GM18909 (cell line): Measurements from ENCODE around the gene LYZL2.
"Not testable (repeated sequence)": the region's sequence is repeated elsewhere in the genome, so short reads cannot be mapped to it uniquely, and the experiment has no call there.

ENCODE experiments used
- ATAC-seq: cut with Tn5 transposase; IDR thresholded peaks from one replicate; pipeline ENCODE4 v1.9.1; 2021; ENCODE audit warnings: mild to moderate bottlenecking; ENCODE audit not compliant: unreplicated experiment, poor library complexity

Gene LYZL2

GRCh38 chr10:30596493-30597432 lies 32.8 kb downstream of the LYZL2 start:
- ATAC-seq, result not testable (repeated sequence)

DNA sequence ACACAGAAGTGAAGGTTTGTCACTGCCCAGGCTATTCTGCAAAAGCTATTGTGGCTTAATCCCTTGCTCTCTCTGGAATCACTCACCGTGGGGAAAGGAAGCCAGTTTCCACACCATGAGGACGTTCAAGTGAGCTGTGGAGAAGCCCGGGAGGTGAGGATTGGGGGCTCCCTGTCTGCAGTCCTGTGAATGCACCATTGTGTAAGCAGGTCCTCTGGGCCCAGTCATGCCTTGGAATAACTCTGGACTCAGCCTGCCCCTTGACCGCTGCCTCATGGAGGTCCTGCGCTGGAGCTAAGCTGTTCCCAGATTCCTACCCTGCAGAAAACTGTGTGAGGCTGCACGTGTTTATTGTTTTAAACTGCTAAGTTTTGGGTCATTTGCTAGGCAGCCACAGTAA lies 33.5 kb downstream of the LYZL2 start:
- ATAC-seq, result no peak

- no peak for ATAC-seq
Measured at GRCh38 chr10:30594077-30594476, 35.5 kb downstream of the LYZL2 start.

- ATAC-seq, result not testable (repeated sequence)
Measured at GRCh38 chr10:30592770-30593169, 36.8 kb downstream of the LYZL2 start.

- ATAC-seq, result peak; percentile 37
Measured at GRCh38 chr10:30591249-30591670, 38.3 kb downstream of the LYZL2 start.

DNA sequence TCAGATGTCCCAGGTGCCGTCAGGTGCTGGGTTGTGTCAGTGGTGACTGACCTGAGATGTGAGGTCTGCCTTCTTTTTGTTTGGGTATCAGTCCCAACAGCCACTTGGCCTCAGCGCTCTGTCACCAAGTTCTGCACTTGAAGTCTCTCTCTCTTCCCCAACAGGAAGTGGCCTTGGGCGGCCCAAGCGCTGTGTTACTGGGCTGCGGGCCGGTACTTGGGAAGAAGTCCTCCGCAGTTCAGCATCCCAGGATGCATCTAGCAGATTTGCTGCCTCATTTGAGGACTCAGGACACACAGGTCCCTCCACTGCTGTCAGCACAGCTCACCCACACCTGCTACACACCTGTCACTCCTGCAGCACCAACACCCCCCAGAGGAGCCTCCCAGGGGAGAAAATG lies 40.1 kb downstream of the LYZL2 start:
- ATAC-seq, result no peak

GRCh38 chr10:30587522-30588031 lies 42.0 kb downstream of the LYZL2 start:
- peak; percentile 85 for ATAC-seq

DNA sequence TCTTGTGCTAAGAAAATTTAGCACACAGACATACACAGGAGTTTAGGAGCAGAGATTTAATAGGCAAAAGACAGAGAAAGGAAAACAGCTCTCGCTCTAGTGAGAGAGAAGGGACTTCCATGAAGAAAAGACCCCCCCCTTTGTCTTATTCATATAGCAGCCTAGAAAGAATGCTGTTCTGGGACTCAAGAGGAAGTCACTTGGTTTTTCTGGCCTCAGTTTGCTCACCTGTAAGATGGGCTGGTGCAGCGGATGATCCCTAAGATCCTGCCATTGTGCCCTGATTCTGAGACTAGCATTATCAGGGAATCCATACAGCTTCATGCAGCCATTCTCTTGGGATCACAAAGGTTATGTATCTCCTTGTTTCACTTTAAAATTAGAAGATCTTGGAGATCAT lies 42.7 kb downstream of the LYZL2 start:
- no peak for ATAC-seq

GRCh38 chr10:30583778-30584415 lies 45.7 kb downstream of the LYZL2 start:
- peak; percentile 57 for ATAC-seq

DNA sequence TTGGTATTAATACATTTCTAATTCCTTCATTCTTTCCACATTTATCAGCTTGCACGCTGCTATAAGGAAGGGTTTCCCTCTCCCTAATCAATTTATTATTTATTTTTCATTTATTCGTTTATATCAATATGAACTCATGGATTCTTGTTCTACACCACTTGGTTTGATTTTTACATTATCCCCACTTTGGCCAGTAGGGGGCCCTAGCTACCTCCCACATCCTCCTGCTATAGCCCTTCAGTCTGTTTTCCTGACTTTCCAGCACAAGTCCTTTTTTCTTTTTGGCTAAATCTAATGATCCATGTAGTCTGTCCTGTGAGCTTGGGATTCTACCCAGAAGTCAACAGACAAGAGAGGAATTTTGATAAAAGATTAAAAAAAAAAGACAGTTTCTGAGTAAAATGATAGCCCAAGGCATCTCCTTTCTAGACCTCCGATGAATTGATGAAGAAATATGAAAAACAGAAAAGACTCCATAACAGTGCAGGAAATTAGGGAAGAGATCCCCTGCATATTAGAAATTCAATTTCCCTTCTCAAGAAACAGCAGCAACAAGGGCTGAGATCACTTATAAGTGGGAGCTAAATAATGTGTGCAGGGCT lies 47.7 kb downstream of the LYZL2 start:
- ATAC-seq, result no peak

DNA sequence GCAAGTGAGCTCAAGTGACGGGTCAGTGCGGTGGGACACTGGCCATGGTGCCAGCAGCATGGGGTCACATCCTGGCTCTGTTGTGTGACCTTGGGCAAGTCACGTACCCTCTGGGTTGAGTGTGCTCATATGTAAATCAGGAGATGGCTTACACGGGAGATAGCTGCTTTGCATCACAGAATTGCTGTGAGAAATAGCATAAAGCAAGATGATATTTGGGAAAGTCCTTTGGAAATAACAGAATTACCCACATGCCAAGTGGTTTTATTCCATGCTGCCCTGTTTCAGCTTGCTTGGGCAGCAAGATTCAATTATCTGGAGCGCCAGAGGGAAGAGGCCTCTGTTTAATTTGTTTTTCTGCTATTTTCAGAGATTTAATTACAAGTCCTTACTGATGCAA lies 48.9 kb downstream of the LYZL2 start:
- no peak for ATAC-seq

GRCh38 chr10:30580241-30580640 lies 49.3 kb downstream of the LYZL2 start:
- ATAC-seq, result no peak

GRCh38 chr10:30579574-30579973 lies 50.0 kb downstream of the LYZL2 start:
- no peak for ATAC-seq

DNA sequence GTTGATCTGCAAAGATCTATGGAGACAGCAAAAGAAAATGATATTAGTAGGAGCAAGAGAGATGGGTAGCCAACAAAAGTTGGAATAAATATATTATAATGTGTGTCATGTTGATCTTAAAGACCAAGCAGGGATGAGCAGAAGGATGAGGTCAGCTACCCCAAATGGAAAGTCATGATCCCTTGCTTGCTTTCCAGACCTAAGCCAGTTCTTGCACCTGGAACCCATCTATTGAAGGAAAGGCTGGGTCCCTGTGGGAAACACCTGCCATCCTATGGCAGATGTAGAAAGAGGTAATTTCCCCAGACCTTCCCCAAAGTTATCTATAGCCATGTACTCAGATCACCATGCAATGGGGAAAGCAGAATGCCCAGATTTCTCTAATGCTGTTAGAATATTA lies 52.5 kb downstream of the LYZL2 start:
- no peak for ATAC-seq

DNA sequence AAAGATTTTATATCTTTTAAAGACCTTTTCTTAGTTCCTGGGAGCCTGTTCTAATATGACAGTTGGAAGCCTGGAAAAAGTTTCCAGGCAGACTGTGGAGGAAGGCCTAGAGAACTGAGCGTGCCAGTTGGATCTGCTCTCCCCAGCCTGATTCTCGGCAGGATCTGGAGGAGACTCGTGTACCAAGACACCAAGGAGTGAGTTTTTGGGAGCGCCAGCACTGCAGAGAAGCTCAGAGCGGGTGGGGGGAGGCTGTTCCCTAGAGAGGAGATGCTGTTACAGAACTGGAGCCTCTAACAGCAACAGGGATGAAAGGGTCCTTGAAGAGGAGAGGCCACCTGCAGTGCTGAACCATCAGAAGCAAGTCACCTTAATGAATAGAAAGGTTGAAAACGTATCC lies 52.9 kb downstream of the LYZL2 start:
- ATAC-seq, result no peak

DNA sequence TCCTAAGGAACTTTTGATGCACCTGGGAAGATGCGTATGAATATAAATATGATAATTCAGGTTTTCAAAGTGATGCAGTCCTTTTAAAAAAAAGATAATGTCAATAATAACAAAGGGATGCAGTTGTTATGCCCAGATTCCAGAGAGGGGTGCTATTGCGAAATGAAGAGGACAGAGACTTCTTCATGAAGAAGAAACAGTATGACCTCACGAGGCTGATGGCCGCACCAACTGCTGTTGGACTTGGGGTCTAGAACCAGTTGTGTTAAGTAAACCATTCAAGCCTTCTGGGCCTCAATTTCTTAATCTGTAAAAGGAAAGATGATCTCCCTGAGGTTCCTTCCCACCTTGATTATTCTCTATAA lies 55.1 kb downstream of the LYZL2 start:
- ATAC-seq, result no peak

DNA sequence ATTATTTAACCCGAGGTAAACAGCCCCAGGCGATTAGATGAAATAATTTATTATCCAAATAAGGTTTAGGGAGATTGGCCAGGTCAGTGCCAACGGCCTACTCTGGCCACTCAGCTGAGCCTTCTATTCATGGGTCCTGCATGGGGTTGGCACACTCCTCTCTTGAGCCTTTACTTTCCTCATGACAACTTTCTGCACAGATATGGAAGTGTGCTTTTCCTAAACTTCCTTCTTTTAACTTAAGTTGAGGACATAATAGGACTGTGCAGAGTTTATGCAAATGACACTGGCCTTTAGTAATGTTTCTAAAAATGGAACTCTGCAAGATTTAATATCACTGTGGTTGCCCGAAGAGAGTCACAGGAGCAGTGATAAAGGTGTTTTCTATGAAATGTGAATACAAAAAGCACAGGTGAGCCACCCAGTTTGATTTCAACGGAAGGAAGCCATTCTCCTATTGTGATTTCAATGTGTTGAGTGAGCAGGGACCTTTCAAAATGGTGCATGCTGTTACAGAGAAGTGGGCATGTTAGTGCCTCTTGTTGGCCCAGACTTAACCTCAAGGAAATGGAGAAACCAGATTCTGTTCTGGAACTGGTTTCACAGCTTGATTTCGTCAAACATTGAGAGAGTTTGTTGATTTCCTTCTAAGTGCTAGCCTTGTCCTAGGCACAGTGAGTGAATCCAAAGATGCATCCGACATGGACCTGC lies 55.7 kb downstream of the LYZL2 start:
- ATAC-seq, result no peak

DNA sequence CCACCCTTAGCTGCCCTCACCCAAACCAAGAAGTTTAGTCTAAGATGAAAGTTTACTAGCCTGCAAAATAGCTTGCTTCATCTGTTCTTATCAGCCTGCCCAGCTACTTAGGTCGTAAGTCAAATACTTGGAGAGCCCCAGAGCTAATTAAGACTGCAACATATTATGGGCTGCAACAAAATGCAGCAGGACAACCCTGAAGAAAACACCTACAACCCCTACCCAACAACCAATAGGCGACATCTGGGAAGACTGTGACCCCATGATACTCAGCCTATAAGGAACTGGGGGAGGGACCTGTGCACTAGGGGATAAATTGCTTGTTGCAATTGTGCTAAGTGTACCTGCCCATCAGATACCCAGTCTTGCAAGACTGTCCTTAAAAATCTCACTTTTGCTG lies 64.1 kb downstream of the LYZL2 start:
- ATAC-seq, result no peak

- no peak for ATAC-seq
Measured at GRCh38 chr10:30562787-30563186, 66.8 kb downstream of the LYZL2 start.
